HG03135 (cell line): ENCODE results near the gene PILRB.
"Not testable (repeated sequence)": the region's sequence is repeated elsewhere in the genome, so short reads cannot be mapped to it uniquely, and the experiment has no call there.

ENCODE experiments used
- ATAC-seq: cut with Tn5 transposase; IDR thresholded peaks from one replicate; pipeline ENCODE4 v1.9.1; 2021; ENCODE audit warnings: mild to moderate bottlenecking, moderate library complexity; ENCODE audit not compliant: unreplicated experiment

The PILRB gene

GRCh38 chr7:100373870-100374598, 16.1 kb downstream of the PILRB start:
- not testable (repeated sequence) for ATAC-seq

- ATAC-seq, result no peak
These were observed 16.7 kb downstream of the PILRB start for GRCh38 chr7:100374601-100375000.

GRCh38 chr7:100376066-100376465, 18.1 kb downstream of the PILRB start:
- ATAC-seq, result no peak

GRCh38 chr7:100378114-100378755, 20.3 kb downstream of the PILRB start:
- no peak for ATAC-seq

GRCh38 chr7:100380196-100380595, 22.3 kb downstream of the PILRB start:
- no peak for ATAC-seq

GRCh38 chr7:100381531-100382233, 23.8 kb downstream of the PILRB start:
- ATAC-seq, result not testable (repeated sequence)

- ATAC-seq, result not testable (repeated sequence)
These were observed 24.4 kb downstream of the PILRB start for GRCh38 chr7:100382234-100382853.

- ATAC-seq, result no peak
These were observed 26.8 kb downstream of the PILRB start for GRCh38 chr7:100384628-100385294.

GRCh38 chr7:100386940-100387339, 29.0 kb downstream of the PILRB start:
- ATAC-seq, result no peak

- ATAC-seq, result no peak
These were observed 29.8 kb downstream of the PILRB start for GRCh38 chr7:100387695-100388094.

GRCh38 chr7:100389437-100390088, 31.6 kb downstream of the PILRB start:
- no peak for ATAC-seq

- ATAC-seq, result no peak
These were observed 32.5 kb downstream of the PILRB start for GRCh38 chr7:100390286-100391009.

GRCh38 chr7:100393233-100393905, 35.5 kb downstream of the PILRB start:
- no peak for ATAC-seq

- ATAC-seq, result no peak
These were observed 36.2 kb downstream of the PILRB start for GRCh38 chr7:100394077-100394476.

- ATAC-seq, result peak; percentile 79
These were observed 38.6 kb downstream of the PILRB start for GRCh38 chr7:100396421-100396982.

- no peak for ATAC-seq
These were observed 39.6 kb downstream of the PILRB start for GRCh38 chr7:100397315-100398081.

- no peak for ATAC-seq
These were observed 40.3 kb downstream of the PILRB start for GRCh38 chr7:100398239-100398638.

GRCh38 chr7:100400041-100400440, 42.1 kb downstream of the PILRB start:
- ATAC-seq, result no peak
